ENCODE results near the gene SNX8. TPM values are rescaled to one million over a fixed set of nuclear protein-coding genes. Genes with fewer than 3 reads are reported as not detected.

The SNX8 gene
- total RNA-seq, 1 experiment from 2014 or later = 40.6 TPM

DNA sequence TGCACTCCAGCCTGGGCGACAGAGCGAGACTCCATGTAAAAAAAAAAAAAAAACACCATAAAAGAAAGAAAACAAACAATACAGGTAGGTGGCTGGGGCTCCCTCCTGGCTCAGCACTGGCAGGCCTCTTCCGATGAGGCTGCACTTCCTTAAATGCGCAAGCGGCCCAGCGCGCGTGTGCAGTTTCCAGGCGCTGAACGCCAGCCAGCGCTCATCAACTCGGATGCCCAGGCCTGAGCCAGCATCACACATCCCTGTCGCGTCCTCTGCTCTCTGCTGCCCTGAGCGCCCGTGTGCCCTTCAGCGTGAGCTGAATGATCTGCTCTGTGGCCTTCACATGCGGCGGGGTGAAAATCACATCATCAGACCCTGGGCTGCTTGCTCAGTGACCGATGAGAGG lies 40.4 kb downstream of the SNX8 start:
- no peak overlapping the region for H3K23ac ChIP-seq (ENCODE audit: insufficient read length, low read depth, low read length)
- H4K20me1 ChIP-seq (ENCODE audit: control insufficient read depth, insufficient read depth, insufficient read length) = no peaks in the 10 kb centered on the region
- peaks cover 18 to 20% of the 10 kb centered on the region in 2 experiments for H3K4me1 Mint-ChIP-seq
- H3K4me1 ChIP-seq (ENCODE audit: insufficient read depth, low read length) = peaks cover 2% of the 10 kb centered on the region; the same call in 1 of the 2 replicates
- H3K23me2 ChIP-seq (ENCODE audit: insufficient read length, low read depth, low read length, poor library complexity, severe bottlenecking) = no peaks in the 10 kb centered on the region
- peaks cover 2 to 5% of the 10 kb centered on the region in 2 experiments; a peak in 2 of 5 replicates for H3K9me3 Mint-ChIP-seq
- DNase-seq = no peak
- H2AK5ac ChIP-seq (ENCODE audit: insufficient read length, low read length) = no peak overlapping the region
- no peak overlapping the region for H2BK20ac ChIP-seq (ENCODE audit: low read depth, low read length, poor library complexity, severe bottlenecking)
- no peak overlapping the region for H2BK15ac ChIP-seq (ENCODE audit: low read depth, low read length)
- WGBS (ENCODE audit: extremely low coverage, insufficient read length, low lambda C conversion rate) = no CpG with 5 or more reads among the region's 20 CpGs
- H3K36me3 Mint-ChIP-seq (ENCODE audit: insufficient read depth in 1 of 3, low read depth in 3 of 3) = peaks cover 10 to 41% (median 29%) of the 10 kb centered on the region in 3 experiments
- no peaks in the 10 kb centered on the region for H3K79me2 ChIP-seq (ENCODE audit: insufficient read depth, low read length)
- no peak overlapping the region for H3K56ac ChIP-seq (ENCODE audit: insufficient read length, low read depth, low read length)
- no peak overlapping the region for H2BK120ac ChIP-seq (ENCODE audit: low read depth, low read length, poor library complexity, severe bottlenecking)
- TF ChIP-seq, protein P1, sequence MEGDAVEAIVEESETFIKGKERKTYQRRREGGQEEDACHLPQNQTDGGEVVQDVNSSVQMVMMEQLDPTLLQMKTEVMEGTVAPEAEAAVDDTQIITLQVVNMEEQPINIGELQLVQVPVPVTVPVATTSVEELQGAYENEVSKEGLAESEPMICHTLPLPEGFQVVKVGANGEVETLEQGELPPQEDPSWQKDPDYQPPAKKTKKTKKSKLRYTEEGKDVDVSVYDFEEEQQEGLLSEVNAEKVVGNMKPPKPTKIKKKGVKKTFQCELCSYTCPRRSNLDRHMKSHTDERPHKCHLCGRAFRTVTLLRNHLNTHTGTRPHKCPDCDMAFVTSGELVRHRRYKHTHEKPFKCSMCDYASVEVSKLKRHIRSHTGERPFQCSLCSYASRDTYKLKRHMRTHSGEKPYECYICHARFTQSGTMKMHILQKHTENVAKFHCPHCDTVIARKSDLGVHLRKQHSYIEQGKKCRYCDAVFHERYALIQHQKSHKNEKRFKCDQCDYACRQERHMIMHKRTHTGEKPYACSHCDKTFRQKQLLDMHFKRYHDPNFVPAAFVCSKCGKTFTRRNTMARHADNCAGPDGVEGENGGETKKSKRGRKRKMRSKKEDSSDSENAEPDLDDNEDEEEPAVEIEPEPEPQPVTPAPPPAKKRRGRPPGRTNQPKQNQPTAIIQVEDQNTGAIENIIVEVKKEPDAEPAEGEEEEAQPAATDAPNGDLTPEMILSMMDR (conservative IDR thresholded peaks at IDR 0.05) = no peak
- no peak overlapping the region for H3K18ac ChIP-seq (ENCODE audit: insufficient read length, low read depth, low read length)
- H4K8ac ChIP-seq (replicated peaks; ENCODE audit: insufficient read length, low read depth, low read length) = no peak overlapping the region
- H3K9ac ChIP-seq (ENCODE audit: extremely low read depth, insufficient read length, low read length) = no peak overlapping the region
- H3K4me3 Mint-ChIP-seq = no peak overlapping the region
- H3K9me3 ChIP-seq (ENCODE audit: control insufficient read depth, low read depth, low read length) = no peaks in the 10 kb centered on the region
- no peaks in the 10 kb centered on the region for H3K79me1 ChIP-seq (ENCODE audit: insufficient read depth, low read depth, low read length, poor library complexity, severe bottlenecking)
- no peak overlapping the region for H3K14ac ChIP-seq (ENCODE audit: insufficient read depth, low read length)
- H2BK12ac ChIP-seq (ENCODE audit: insufficient read length, low read depth, low read length) = no peak overlapping the region
- H3K27ac ChIP-seq (ENCODE audit: insufficient read length, low read depth, low read length) = no peak overlapping the region
- H4K5ac ChIP-seq (ENCODE audit: insufficient read length, low read depth, low read length) = no peak overlapping the region
- no peak overlapping the region for H3K4me2 ChIP-seq (ENCODE audit: insufficient read depth, insufficient read length, low read length)
- no peaks in the 10 kb centered on the region for H3K27me3 ChIP-seq (ENCODE audit: insufficient read depth, low read length)
- no peak overlapping the region for H3T11ph ChIP-seq (ENCODE audit: low read length)
- H2BK5ac ChIP-seq (ENCODE audit: insufficient read length, low read length) = no peak overlapping the region
- H2AFZ ChIP-seq (ENCODE audit: low read length) = no peak overlapping the region
- H3K27me3 Mint-ChIP-seq (ENCODE audit: low read depth) = no peaks in the 10 kb centered on the region
- peak overlapping the region in 2 of 3 experiments; percentile 59 to 66; a peak in 3 of 7 replicates for H3K27ac Mint-ChIP-seq
- H4K91ac ChIP-seq (ENCODE audit: insufficient read length, low read depth, low read length) = no peak overlapping the region
- H3K4ac ChIP-seq (ENCODE audit: low read depth, low read length) = no peak overlapping the region

All from H9 (cell line).